ENCODE data around the gene CMPK2. TPM values are rescaled to one million over a fixed set of nuclear protein-coding genes. Genes with fewer than 3 reads are reported as not detected.

CMPK2 gene
- polyA plus RNA-seq, 1 of the 3 experiments (the other 2 are of a cell fraction) = 1.1 TPM

DNA sequence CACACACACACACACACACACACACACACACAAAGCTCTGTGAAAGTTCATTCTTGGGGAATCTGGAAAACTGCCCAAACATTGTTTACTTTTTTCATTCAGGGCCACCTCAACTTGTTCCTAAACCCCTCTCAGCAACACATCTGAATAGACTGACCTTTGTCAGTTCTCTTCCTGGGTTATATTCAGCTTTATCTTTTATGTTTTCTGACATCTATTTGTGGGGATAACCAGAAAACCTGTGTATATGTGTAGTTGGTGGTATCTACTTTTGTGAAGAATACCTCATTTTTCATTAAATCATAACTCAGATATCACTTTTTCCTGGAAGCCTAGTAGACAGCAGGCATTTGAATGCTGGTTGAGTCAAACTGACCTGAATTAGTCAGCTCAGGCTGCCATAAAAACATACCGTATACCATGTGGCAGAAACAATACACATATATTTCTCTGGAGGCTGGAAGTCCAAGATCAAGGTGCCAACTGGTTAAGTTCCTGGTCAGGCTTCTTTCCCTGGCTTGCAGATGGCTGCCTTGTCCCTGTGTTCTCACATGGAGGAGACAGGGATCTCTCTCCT is 40.5 kb upstream of the CMPK2 start:
- no peak overlapping the region for H2AFZ ChIP-seq (ENCODE audit: low read depth)
- TF ChIP-seq, protein P1, sequence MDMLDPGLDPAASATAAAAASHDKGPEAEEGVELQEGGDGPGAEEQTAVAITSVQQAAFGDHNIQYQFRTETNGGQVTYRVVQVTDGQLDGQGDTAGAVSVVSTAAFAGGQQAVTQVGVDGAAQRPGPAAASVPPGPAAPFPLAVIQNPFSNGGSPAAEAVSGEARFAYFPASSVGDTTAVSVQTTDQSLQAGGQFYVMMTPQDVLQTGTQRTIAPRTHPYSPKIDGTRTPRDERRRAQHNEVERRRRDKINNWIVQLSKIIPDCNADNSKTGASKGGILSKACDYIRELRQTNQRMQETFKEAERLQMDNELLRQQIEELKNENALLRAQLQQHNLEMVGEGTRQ (IDR thresholded peaks at IDR 0.05; ENCODE audit: borderline replicate concordance, low read depth, low read length) = no peak
- TF ChIP-seq, protein P2, sequence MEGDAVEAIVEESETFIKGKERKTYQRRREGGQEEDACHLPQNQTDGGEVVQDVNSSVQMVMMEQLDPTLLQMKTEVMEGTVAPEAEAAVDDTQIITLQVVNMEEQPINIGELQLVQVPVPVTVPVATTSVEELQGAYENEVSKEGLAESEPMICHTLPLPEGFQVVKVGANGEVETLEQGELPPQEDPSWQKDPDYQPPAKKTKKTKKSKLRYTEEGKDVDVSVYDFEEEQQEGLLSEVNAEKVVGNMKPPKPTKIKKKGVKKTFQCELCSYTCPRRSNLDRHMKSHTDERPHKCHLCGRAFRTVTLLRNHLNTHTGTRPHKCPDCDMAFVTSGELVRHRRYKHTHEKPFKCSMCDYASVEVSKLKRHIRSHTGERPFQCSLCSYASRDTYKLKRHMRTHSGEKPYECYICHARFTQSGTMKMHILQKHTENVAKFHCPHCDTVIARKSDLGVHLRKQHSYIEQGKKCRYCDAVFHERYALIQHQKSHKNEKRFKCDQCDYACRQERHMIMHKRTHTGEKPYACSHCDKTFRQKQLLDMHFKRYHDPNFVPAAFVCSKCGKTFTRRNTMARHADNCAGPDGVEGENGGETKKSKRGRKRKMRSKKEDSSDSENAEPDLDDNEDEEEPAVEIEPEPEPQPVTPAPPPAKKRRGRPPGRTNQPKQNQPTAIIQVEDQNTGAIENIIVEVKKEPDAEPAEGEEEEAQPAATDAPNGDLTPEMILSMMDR (IDR thresholded peaks at IDR 0.05) = no peak
- no peak for TF ChIP-seq FOXJ3 (CRISPR knock-in tag; IDR thresholded peaks at IDR 0.05)
- 57% methylated on average over 1 of the region's 1 CpG for WGBS (ENCODE audit: low lambda C conversion rate)
- no peaks in the 10 kb centered on the region for H3K36me3 ChIP-seq (replicated peaks in 1 of 2; ENCODE audit: control insufficient read depth in 1 of 2, insufficient read depth in 2 of 2, low read length in 1 of 2)
- H3K79me2 ChIP-seq (ENCODE audit: insufficient read depth) = no peaks in the 10 kb centered on the region
- H3K9me3 ChIP-seq = no peaks in the 10 kb centered on the region
- no peaks in the 10 kb centered on the region for H3F3A ChIP-seq (replicated peaks; ENCODE audit: insufficient read depth)
- ChIA-PET POLR2A (no interaction called here), CTCF (interaction anchor here (0.7 to 4.9 kb wide), 10 partner anchors 9 to 191 kb away, joined by 3 to 47 read pairs (median 7); partner anchors contain the start of genes CMPK2 and RNF144A)
- no peaks in the 10 kb centered on the region for H3K27me3 ChIP-seq (ENCODE audit: insufficient read depth)
- no peak overlapping the region for H3K27ac ChIP-seq (ENCODE audit: low read depth in 2 of 2, low read length in 1 of 2)
- no peak overlapping the region for H3K4me2 ChIP-seq
- no peaks in the 10 kb centered on the region for H3K4me1 ChIP-seq (ENCODE audit: control insufficient read depth in 1 of 2, insufficient read depth in 2 of 2, low read depth in 1 of 2, low read length in 1 of 2)
- no peaks in the 10 kb centered on the region for H4K20me1 ChIP-seq (ENCODE audit: insufficient read depth)
- H3K9ac ChIP-seq = no peak overlapping the region
- no peak overlapping the region for H3K4me3 ChIP-seq (ENCODE audit: low read depth in 2 of 2, low read length in 1 of 2)
- no peak for DNase-seq
- H3K9me2 ChIP-seq = no peaks in the 10 kb centered on the region

DNA sequence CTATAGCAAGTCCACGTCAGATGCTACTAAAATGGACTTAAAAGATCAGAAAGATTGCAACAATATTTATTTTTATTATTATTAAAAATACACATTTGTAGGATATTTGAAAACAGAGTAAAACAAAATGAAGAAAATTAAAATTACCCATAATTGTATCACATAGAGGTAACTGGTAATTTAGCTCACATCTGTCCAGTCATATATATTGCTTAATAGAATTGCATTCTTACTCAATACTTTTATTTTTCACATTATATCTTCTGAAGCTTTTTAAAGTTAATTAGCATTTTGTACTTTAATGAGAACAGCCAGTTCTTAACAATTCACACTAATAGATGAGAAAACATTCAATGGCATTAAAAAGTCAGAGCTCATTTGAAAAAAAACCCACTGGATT is 40.0 kb upstream of the CMPK2 start:
- Histone ChIP-seq H3K9me2 (no peaks in the 10 kb centered on the region), H3K9ac (no peak overlapping the region), H4K20me1 (ENCODE audit: insufficient read depth) (no peaks in the 10 kb centered on the region), H3K4me3 (ENCODE audit: low read depth in 2 of 2, low read length in 1 of 2) (no peak overlapping the region), H3K79me2 (ENCODE audit: insufficient read depth) (no peaks in the 10 kb centered on the region), H3K4me2 (no peak overlapping the region), H3K9me3 (no peaks in the 10 kb centered on the region), H3K36me3 (replicated peaks in 1 of 2; ENCODE audit: control insufficient read depth in 1 of 2, insufficient read depth in 2 of 2, low read length in 1 of 2) (no peaks in the 10 kb centered on the region), H3K27me3 (ENCODE audit: insufficient read depth) (no peaks in the 10 kb centered on the region), H3K4me1 (ENCODE audit: control insufficient read depth in 1 of 2, insufficient read depth in 2 of 2, low read depth in 1 of 2, low read length in 1 of 2) (no peaks in the 10 kb centered on the region), H3K27ac (ENCODE audit: low read depth in 2 of 2, low read length in 1 of 2) (no peak overlapping the region), H2AFZ (ENCODE audit: low read depth) (no peak overlapping the region), H3F3A (replicated peaks; ENCODE audit: insufficient read depth) (no peaks in the 10 kb centered on the region)
- WGBS (ENCODE audit: low lambda C conversion rate) = 89% methylated on average over 1 of the region's 1 CpG
- POLR2A ChIA-PET = no interaction called here
- CTCF ChIA-PET = interaction anchor here (0.7 to 4.9 kb wide), 11 partner anchors 9 to 192 kb away, joined by 3 to 47 read pairs (median 6); partner anchors contain the start of genes CMPK2 and RNF144A
- no peak for DNase-seq
- TF ChIP-seq, protein P3, sequence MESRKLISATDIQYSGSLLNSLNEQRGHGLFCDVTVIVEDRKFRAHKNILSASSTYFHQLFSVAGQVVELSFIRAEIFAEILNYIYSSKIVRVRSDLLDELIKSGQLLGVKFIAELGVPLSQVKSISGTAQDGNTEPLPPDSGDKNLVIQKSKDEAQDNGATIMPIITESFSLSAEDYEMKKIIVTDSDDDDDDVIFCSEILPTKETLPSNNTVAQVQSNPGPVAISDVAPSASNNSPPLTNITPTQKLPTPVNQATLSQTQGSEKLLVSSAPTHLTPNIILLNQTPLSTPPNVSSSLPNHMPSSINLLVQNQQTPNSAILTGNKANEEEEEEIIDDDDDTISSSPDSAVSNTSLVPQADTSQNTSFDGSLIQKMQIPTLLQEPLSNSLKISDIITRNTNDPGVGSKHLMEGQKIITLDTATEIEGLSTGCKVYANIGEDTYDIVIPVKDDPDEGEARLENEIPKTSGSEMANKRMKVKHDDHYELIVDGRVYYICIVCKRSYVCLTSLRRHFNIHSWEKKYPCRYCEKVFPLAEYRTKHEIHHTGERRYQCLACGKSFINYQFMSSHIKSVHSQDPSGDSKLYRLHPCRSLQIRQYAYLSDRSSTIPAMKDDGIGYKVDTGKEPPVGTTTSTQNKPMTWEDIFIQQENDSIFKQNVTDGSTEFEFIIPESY (IDR thresholded peaks at IDR 0.05; ENCODE audit: borderline replicate concordance, low read depth) = no peak
- TF ChIP-seq SMC3 (IDR thresholded peaks at IDR 0.05; ENCODE audit: low read depth, low read length) = no peak
- TF ChIP-seq, protein P2 (IDR thresholded peaks at IDR 0.05) = no peak
- TF ChIP-seq, protein P1 (IDR thresholded peaks at IDR 0.05; ENCODE audit: borderline replicate concordance, low read depth, low read length) = no peak
- TF ChIP-seq SIN3A (IDR thresholded peaks at IDR 0.05; ENCODE audit: borderline replicate concordance, low read depth, low read length) = no peak
- TF ChIP-seq FOSL2 (IDR thresholded peaks at IDR 0.05; ENCODE audit: borderline replicate concordance, low read depth) = no peak
- TF ChIP-seq FOXM1 (IDR thresholded peaks at IDR 0.05; ENCODE audit: low read depth) = no peak
- no peak for TF ChIP-seq FOXJ3 (CRISPR knock-in tag; IDR thresholded peaks at IDR 0.05)
- TF ChIP-seq RCOR1 (IDR thresholded peaks at IDR 0.05; ENCODE audit: low read length) = no peak
- TF ChIP-seq TCF12 (IDR thresholded peaks at IDR 0.05) = no peak
- no peak for TF ChIP-seq TEAD4 (IDR thresholded peaks at IDR 0.05; ENCODE audit: borderline replicate concordance, insufficient read depth)
- TF ChIP-seq, protein P4, sequence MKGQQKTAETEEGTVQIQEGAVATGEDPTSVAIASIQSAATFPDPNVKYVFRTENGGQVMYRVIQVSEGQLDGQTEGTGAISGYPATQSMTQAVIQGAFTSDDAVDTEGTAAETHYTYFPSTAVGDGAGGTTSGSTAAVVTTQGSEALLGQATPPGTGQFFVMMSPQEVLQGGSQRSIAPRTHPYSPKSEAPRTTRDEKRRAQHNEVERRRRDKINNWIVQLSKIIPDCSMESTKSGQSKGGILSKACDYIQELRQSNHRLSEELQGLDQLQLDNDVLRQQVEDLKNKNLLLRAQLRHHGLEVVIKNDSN (IDR thresholded peaks at IDR 0.05; ENCODE audit: borderline replicate concordance, low read depth) = no peak
- TF ChIP-seq YY1 (IDR thresholded peaks at IDR 0.05; ENCODE audit: low read depth) = no peak
- no peak for TF ChIP-seq MXI1 (IDR thresholded peaks at IDR 0.05; ENCODE audit: low read depth, low read length)

Data from SK-N-SH (cell line).